Nephron progenitor cell (in vitro differentiated cells): ENCODE results near the gene MZF1.
A peak's percentile ranks its signal among the peaks of the same experiment; 100 is the strongest.

Experiments used
- DNase-seq: peaks from one replicate; pipeline ENCODE4 v3.0.0; 2021
- H3K27ac Mint-ChIP-seq: 2 replicates; pipeline ENCODE4 v1.8.0; 2021; ENCODE audit warnings: mild to moderate bottlenecking, moderate library complexity, mixed read lengths
- H3K27me3 Mint-ChIP-seq: 2 replicates; pipeline ENCODE4 v1.8.0; 2021; ENCODE audit warnings: mild to moderate bottlenecking, low read depth, mixed read lengths; ENCODE audit not compliant: poor library complexity
- H3K36me3 Mint-ChIP-seq: 2 replicates; pipeline ENCODE4 v1.8.0; 2021; ENCODE audit warnings: low read depth, mixed read lengths
- H3K4me1 Mint-ChIP-seq: 2 replicates; pipeline ENCODE4 v1.8.0; 2021; ENCODE audit warnings: mixed read lengths
- H3K4me3 Mint-ChIP-seq: 2 replicates; pipeline ENCODE4 v1.8.0; 2021; ENCODE audit warnings: mild to moderate bottlenecking, moderate library complexity, mixed read lengths
- H3K9me3 Mint-ChIP-seq: 2 replicates; pipeline ENCODE4 v1.8.0; 2021; ENCODE audit warnings: mild to moderate bottlenecking, moderate library complexity, mixed read lengths
- CTCF ChIP-seq: fragments of 200-600 bp; sonication (generic); IDR thresholded peaks from 2 replicates; pipeline ENCODE4 v1.5.0; 2021; ENCODE audit warnings: antibody characterized with exemption

The MZF1 gene

GRCh38 chr19:58548859-58549663, 24.1 kb downstream of the MZF1 start:
- DNase-seq: no peak
- TF ChIP-seq CTCF: no peak
- Mint-ChIP-seq H3K4me3 (no peak overlapping the region), H3K27me3 (peaks cover 7% of the 10 kb centered on the region), H3K27ac (no peak overlapping the region), H3K4me1 (peaks cover 36% of the 10 kb centered on the region), H3K36me3 (peaks cover 63% of the 10 kb centered on the region), H3K9me3 (no peaks in the 10 kb centered on the region)

- peaks cover 21% of the 10 kb centered on the region for H3K27me3 Mint-ChIP-seq
- peaks cover 31% of the 10 kb centered on the region for H3K4me1 Mint-ChIP-seq
- H3K36me3 Mint-ChIP-seq: peaks cover 52% of the 10 kb centered on the region
- H3K27ac Mint-ChIP-seq: peak overlapping the region; percentile 45
- DNase-seq: no peak
- peak overlapping the region; percentile 98 for H3K4me3 Mint-ChIP-seq
- H3K9me3 Mint-ChIP-seq: no peaks in the 10 kb centered on the region
- no peak for TF ChIP-seq CTCF
These were observed 25.5 kb downstream of the MZF1 start for GRCh38 chr19:58547323-58548312.

GRCh38 chr19:58546019-58546530, 27.1 kb downstream of the MZF1 start:
- Mint-ChIP-seq H3K4me3 (peak overlapping the region; percentile 98), H3K4me1 (peaks cover 28% of the 10 kb centered on the region), H3K36me3 (peaks cover 41% of the 10 kb centered on the region), H3K27me3 (peaks cover 34% of the 10 kb centered on the region), H3K27ac (peak overlapping the region; percentile 96), H3K9me3 (no peaks in the 10 kb centered on the region)
- TF ChIP-seq CTCF: no peak
- no peak for DNase-seq

GRCh38 chr19:58545286-58546018, 27.7 kb downstream of the MZF1 start:
- Mint-ChIP-seq H3K27me3 (peaks cover 32% of the 10 kb centered on the region), H3K4me3 (peak overlapping the region; percentile 98), H3K4me1 (peaks cover 28% of the 10 kb centered on the region), H3K9me3 (no peaks in the 10 kb centered on the region), H3K36me3 (peaks cover 35% of the 10 kb centered on the region), H3K27ac (peak overlapping the region; percentile 96)
- DNase-seq: no peak
- no peak for TF ChIP-seq CTCF

- H3K27me3 Mint-ChIP-seq: peaks cover 39% of the 10 kb centered on the region
These were observed 28.4 kb downstream of the MZF1 start for GRCh38 chr19:58544591-58545285.

More at GRCh38 chr19:58544591-58545285, 28.4 kb downstream of the MZF1 start:
- Mint-ChIP-seq H3K36me3 (peaks cover 30% of the 10 kb centered on the region), H3K4me3 (peak overlapping the region; percentile 98), H3K27ac (peak overlapping the region; percentile 96), H3K9me3 (no peaks in the 10 kb centered on the region), H3K4me1 (peaks cover 28% of the 10 kb centered on the region)
- no peak for TF ChIP-seq CTCF
- peak; percentile 83 for DNase-seq
